Vagina (tissue), 2 donors: ENCODE results near the gene WWOX. TPM values are rescaled to one million over a fixed set of nuclear protein-coding genes. Genes with fewer than 3 reads are reported as not detected.

Source experiments
- DNase-seq, 2 donors: peaks; one replicate each; pipeline ENCODE4 v3.0.0-alpha.2; 2017; ENCODE audit errors: extremely low spot score in 2 of 2
- H3K27ac ChIP-seq: fragments of 200-600 bp; sonication (generic); one replicate; pipeline ENCODE4 v1.5.1; 2019
- H3K27me3 ChIP-seq: fragments of 200-600 bp; sonication (generic); one replicate; pipeline ENCODE4 v1.5.1; 2019
- H3K36me3 ChIP-seq, 2 donors: fragments of 200-600 bp; sonication (generic); one replicate each; pipeline ENCODE4 v1.5.1; 2017 to 2019
- H3K4me1 ChIP-seq: fragments of 200-600 bp; sonication (generic); one replicate; pipeline ENCODE4 v1.5.1; 2019
- H3K4me3 ChIP-seq, 2 donors: fragments of 200-600 bp; sonication (generic); 1 replicate in 1 of 2; 2 replicates in 1 of 2; pipeline ENCODE4 v1.5.1; 2016 to 2019
- H3K9me3 ChIP-seq: fragments of 200-600 bp; sonication (generic); one replicate; pipeline ENCODE4 v1.5.1; 2019
- POLR2A ChIP-seq, 2 donors: fragments of 450-650 bp; IDR thresholded peaks; one replicate each; pipeline ENCODE4 v1.6.1; 2017; ENCODE audit warnings: antibody characterized with exemption in 2 of 2, mild to moderate bottlenecking in 2 of 2, moderate library complexity in 2 of 2
- POLR2AphosphoS5 ChIP-seq, 2 donors: sonication (generic); formaldehyde crosslinking; IDR thresholded peaks; one replicate each; pipeline ENCODE4 v1.9.0; 2017; ENCODE audit warnings: antibody characterized with exemption in 2 of 2, mild to moderate bottlenecking in 2 of 2, low read depth in 1 of 2; ENCODE audit not compliant: insufficient read depth in 1 of 2
- intact Hi-C: fragments of 100-400 bp; cut with DNase I; formaldehyde crosslinking; loops from one replicate; pipeline ENCODE4 v1.15.1; 2023
- total RNA-seq: library from RNA; depleted of rRNA; stranded (reverse); fragments of >200 nt; gene quantifications from one replicate; pipeline ENCODE4 v1.2.3, GENCODE V29; 2016
- TF ChIP-seq, protein P1 (sequence below), 3 experiments: fragments of 450-650 bp in 2 of 3; fragments of 200-600 bp in 1 of 3; sonication (generic) in 1 of 3; IDR thresholded peaks; one replicate each; pipeline ENCODE4 v1.5.1; 2017 to 2019; ENCODE audit warnings: antibody characterized with exemption in 3 of 3, mild to moderate bottlenecking in 2 of 3, moderate library complexity in 2 of 3

WWOX gene
- total RNA-seq, 1 donor from 2014 or later = 33.1 TPM

- Histone ChIP-seq H3K27me3 (no peaks in the 10 kb centered on the region), H3K4me1 (no peaks in the 10 kb centered on the region), H3K9me3 (no peaks in the 10 kb centered on the region), H3K36me3 (no peaks in the 10 kb centered on the region), H3K4me3 (no peak overlapping the region), H3K27ac (no peak overlapping the region)
- intact Hi-C loops = no loop called here
- DNase-seq = no peak
- TF ChIP-seq, protein P1, sequence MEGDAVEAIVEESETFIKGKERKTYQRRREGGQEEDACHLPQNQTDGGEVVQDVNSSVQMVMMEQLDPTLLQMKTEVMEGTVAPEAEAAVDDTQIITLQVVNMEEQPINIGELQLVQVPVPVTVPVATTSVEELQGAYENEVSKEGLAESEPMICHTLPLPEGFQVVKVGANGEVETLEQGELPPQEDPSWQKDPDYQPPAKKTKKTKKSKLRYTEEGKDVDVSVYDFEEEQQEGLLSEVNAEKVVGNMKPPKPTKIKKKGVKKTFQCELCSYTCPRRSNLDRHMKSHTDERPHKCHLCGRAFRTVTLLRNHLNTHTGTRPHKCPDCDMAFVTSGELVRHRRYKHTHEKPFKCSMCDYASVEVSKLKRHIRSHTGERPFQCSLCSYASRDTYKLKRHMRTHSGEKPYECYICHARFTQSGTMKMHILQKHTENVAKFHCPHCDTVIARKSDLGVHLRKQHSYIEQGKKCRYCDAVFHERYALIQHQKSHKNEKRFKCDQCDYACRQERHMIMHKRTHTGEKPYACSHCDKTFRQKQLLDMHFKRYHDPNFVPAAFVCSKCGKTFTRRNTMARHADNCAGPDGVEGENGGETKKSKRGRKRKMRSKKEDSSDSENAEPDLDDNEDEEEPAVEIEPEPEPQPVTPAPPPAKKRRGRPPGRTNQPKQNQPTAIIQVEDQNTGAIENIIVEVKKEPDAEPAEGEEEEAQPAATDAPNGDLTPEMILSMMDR (IDR thresholded peaks at IDR 0.05) = no peak
- TF ChIP-seq POLR2A (IDR thresholded peaks at IDR 0.05) = no peak
- no peak for TF ChIP-seq POLR2AphosphoS5 (IDR thresholded peaks at IDR 0.05; ENCODE audit: insufficient read depth in 1 of 2, low read depth in 1 of 2)
Measured at GRCh38 chr16:78060809-78061208, 38.6 kb upstream of the WWOX start.

DNA sequence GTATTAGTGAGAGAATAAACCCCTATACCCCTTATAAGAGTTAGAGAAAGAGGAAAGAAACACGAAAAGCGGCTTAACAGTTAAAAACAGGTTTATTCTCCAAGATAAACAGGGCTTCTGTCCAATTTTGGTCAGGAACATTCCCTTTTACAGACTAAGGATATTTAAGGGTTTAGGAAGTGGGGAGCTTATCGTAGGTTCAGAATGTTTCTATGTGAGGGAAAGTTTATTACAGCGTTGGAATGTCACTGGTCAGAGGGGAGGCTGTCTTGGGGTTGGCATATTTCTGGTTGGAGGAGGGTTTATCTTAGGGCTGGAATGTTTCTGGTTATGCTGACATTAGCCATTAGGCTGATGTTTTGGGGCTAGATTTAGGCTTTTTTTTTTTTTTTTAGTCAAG, 34.1 kb upstream of the WWOX start:
- H3K36me3 ChIP-seq = no peaks in the 10 kb centered on the region
- H3K27ac ChIP-seq = no peak overlapping the region
- no peak for DNase-seq
- no peaks in the 10 kb centered on the region for H3K9me3 ChIP-seq
- intact Hi-C loops = no loop called here
- no peak for TF ChIP-seq POLR2A (IDR thresholded peaks at IDR 0.05)
- TF ChIP-seq, protein P1 (IDR thresholded peaks at IDR 0.05) = no peak
- TF ChIP-seq POLR2AphosphoS5 (IDR thresholded peaks at IDR 0.05; ENCODE audit: insufficient read depth in 1 of 2, low read depth in 1 of 2) = no peak
- no peaks in the 10 kb centered on the region for H3K4me1 ChIP-seq
- no peaks in the 10 kb centered on the region for H3K27me3 ChIP-seq
- H3K4me3 ChIP-seq = no peak overlapping the region

GRCh38 chr16:78069913-78070312, 29.5 kb upstream of the WWOX start:
- Histone ChIP-seq H3K36me3 (no peaks in the 10 kb centered on the region), H3K27me3 (no peaks in the 10 kb centered on the region), H3K9me3 (no peaks in the 10 kb centered on the region), H3K4me1 (no peaks in the 10 kb centered on the region), H3K4me3 (no peak overlapping the region), H3K27ac (no peak overlapping the region)
- intact Hi-C loops = no loop called here
- TF ChIP-seq, protein P1 (IDR thresholded peaks at IDR 0.05) = no peak
- TF ChIP-seq POLR2AphosphoS5 (IDR thresholded peaks at IDR 0.05; ENCODE audit: insufficient read depth in 1 of 2, low read depth in 1 of 2) = no peak
- TF ChIP-seq POLR2A (IDR thresholded peaks at IDR 0.05) = no peak
- DNase-seq = no peak

DNA sequence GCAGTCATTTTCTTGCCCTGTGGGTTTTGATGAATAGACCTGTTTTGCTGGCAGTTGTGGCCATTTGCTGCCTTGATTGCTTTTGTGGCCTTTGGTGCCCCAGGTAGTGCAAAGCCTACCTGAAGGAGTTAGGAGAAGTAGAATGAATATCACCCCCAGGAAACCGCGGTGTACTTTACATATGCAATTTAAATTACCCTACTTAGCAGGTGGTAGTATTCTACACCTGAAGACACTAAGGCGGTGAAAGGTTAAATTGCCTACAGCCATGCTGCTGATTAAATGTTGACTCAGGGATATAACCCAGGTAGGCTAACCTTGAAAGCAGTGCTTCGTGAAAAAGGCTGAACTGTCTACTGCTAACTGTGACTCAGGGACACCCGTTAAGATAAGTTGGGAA, 27.2 kb upstream of the WWOX start:
- intact Hi-C loops = no loop called here

DNA sequence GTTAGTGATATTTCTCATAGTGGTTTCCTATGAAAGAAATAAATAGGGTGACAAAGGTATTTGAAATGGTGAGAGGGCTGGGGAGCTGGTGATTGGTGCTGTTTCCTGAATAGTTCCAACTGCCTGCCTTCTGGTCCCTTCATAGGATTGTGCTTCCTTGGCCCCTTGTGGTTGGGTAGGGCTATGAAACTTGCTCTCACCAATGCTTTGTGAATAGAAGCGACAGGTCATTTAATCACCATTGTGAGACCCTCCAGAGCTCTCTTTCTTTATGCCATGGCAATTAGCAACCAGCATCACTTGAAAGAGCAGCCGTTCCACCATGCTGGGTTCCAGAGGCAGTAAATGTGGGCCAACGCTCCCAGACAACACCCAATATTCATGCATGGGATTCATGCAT, 23.7 kb upstream of the WWOX start:
- TF ChIP-seq POLR2AphosphoS5 (IDR thresholded peaks at IDR 0.05; ENCODE audit: insufficient read depth in 1 of 2, low read depth in 1 of 2) = no peak
- TF ChIP-seq POLR2A (IDR thresholded peaks at IDR 0.05) = no peak
- TF ChIP-seq, protein P1 (IDR thresholded peaks at IDR 0.05) = no peak
- Histone ChIP-seq H3K36me3 (no peaks in the 10 kb centered on the region), H3K4me3 (no peak overlapping the region), H3K27me3 (no peaks in the 10 kb centered on the region), H3K27ac (no peak overlapping the region), H3K9me3 (no peaks in the 10 kb centered on the region), H3K4me1 (no peaks in the 10 kb centered on the region)
- intact Hi-C loops = no loop called here
- DNase-seq = no peak

More for the DNA sequence above, 27.2 kb upstream of the WWOX start:
- no peak overlapping the region for H3K4me3 ChIP-seq
- H3K9me3 ChIP-seq = no peaks in the 10 kb centered on the region
- no peak for TF ChIP-seq POLR2A (IDR thresholded peaks at IDR 0.05)
- TF ChIP-seq, protein P1 (IDR thresholded peaks at IDR 0.05) = no peak
- TF ChIP-seq POLR2AphosphoS5 (IDR thresholded peaks at IDR 0.05; ENCODE audit: insufficient read depth in 1 of 2, low read depth in 1 of 2) = no peak
- DNase-seq = no peak
- H3K4me1 ChIP-seq = no peaks in the 10 kb centered on the region
- H3K36me3 ChIP-seq = no peaks in the 10 kb centered on the region
- H3K27ac ChIP-seq = no peak overlapping the region
- H3K27me3 ChIP-seq = no peaks in the 10 kb centered on the region
